HEK293 (cell line): ENCODE results near the gene LGI4.
A peak's percentile ranks its signal among the peaks of the same experiment; 100 is the strongest.

ENCODE experiments used
- CTCF ChIA-PET: fragments of 350-600 bp; formaldehyde crosslinking; extraction: SDS; loops from one replicate; lab custom pipeline; 2021; ENCODE audit warnings: antibody characterized with exemption; lab: Yijun Ruan, JAX
- POLR2A ChIA-PET: fragments of 300-600 bp; formaldehyde crosslinking; extraction: SDS; loops from one replicate; lab custom pipeline; 2020; ENCODE audit warnings: antibody characterized with exemption, inconsistent platforms; lab: Yijun Ruan, JAX
- H3K27ac ChIP-seq: fragments of 200-500 bp; sonication (Bioruptor generic); 2 replicates; pipeline ENCODE4 v1.5.1; 2014; ENCODE audit warnings: low read depth, low read length, control low read depth, inconsistent platforms; ENCODE audit errors: extremely low read depth
- H3K36me3 ChIP-seq, 2 experiments: fragments of 200-500 bp in 1 of 2; sonication (Bioruptor generic) in 1 of 2; 1 replicate in 1 of 2; 2 replicates in 1 of 2; pipeline ENCODE4 v1.5.1; 2014 to 2017; ENCODE audit warnings: inconsistent platforms in 2 of 2, low read length in 2 of 2; ENCODE audit not compliant: control insufficient read depth in 2 of 2, insufficient read depth in 1 of 2
- H3K4me1 ChIP-seq: fragments of 200-500 bp; sonication (Bioruptor generic); 2 replicates; pipeline ENCODE4 v1.5.1; 2014; ENCODE audit warnings: mild to moderate bottlenecking, low read length, inconsistent platforms; ENCODE audit not compliant: control insufficient read depth, insufficient read depth
- H3K4me3 ChIP-seq: 2 replicates; pipeline ENCODE4 v1.5.1; 2011; ENCODE audit warnings: low read depth, mild to moderate bottlenecking, control low read depth, low read length, moderate library complexity
- H3K9me3 ChIP-seq: fragments of 200-500 bp; sonication (Bioruptor generic); 2 replicates; pipeline ENCODE4 v1.5.1; 2014; ENCODE audit warnings: low read depth, low read length, inconsistent platforms; ENCODE audit not compliant: control insufficient read depth, insufficient read depth
- GLI2 ChIP-seq: fragments of 450-650 bp; formaldehyde crosslinking; IDR thresholded peaks from 2 replicates; pipeline ENCODE4; 2017; ENCODE audit warnings: missing biosample characterization, missing genetic modification characterization, low read depth, borderline replicate concordance
- GLIS2 ChIP-seq: fragments of 450-650 bp; formaldehyde crosslinking; IDR thresholded peaks from 2 replicates; pipeline ENCODE4 v1.5.1; 2016; ENCODE audit warnings: missing biosample characterization, missing genetic modification characterization
- KLF7 ChIP-seq: fragments of 450-650 bp; formaldehyde crosslinking; IDR thresholded peaks from 2 replicates; pipeline ENCODE4 v1.5.1; 2016; ENCODE audit warnings: missing biosample characterization, missing genetic modification characterization, borderline replicate concordance
- MEIS1 ChIP-seq: sonication (generic); formaldehyde crosslinking; IDR thresholded peaks from 2 replicates; pipeline ENCODE4 v1.8.1; 2022; ENCODE audit warnings: missing genetic modification reagents, mild to moderate bottlenecking, borderline replicate concordance
- RBAK ChIP-seq: fragments of 450-650 bp; formaldehyde crosslinking; IDR thresholded peaks from 2 replicates; pipeline ENCODE4 v1.5.1; 2016; ENCODE audit warnings: missing biosample characterization, missing genetic modification characterization
- SP2 ChIP-seq: fragments of 450-650 bp; formaldehyde crosslinking; IDR thresholded peaks from 2 replicates; pipeline ENCODE4 v1.5.1; 2016; ENCODE audit warnings: missing biosample characterization, missing genetic modification characterization
- WT1 ChIP-seq: fragments of 450-650 bp; formaldehyde crosslinking; IDR thresholded peaks from 2 replicates; pipeline ENCODE4 v1.5.1; 2016; ENCODE audit warnings: missing biosample characterization, missing genetic modification characterization
- YY2 ChIP-seq: fragments of 450-650 bp; formaldehyde crosslinking; IDR thresholded peaks from 2 replicates; pipeline ENCODE4 v1.5.1; 2016; ENCODE audit warnings: missing biosample characterization, missing genetic modification characterization
- ZBTB20 ChIP-seq: fragments of 450-650 bp; formaldehyde crosslinking; IDR thresholded peaks from 2 replicates; pipeline ENCODE4 v1.5.1; 2016; ENCODE audit warnings: missing biosample characterization, missing genetic modification characterization
- ZBTB8A ChIP-seq: fragments of 450-650 bp; formaldehyde crosslinking; IDR thresholded peaks from 2 replicates; pipeline ENCODE4 v1.5.1; 2016; ENCODE audit warnings: missing biosample characterization, missing genetic modification characterization
- ZFHX2 ChIP-seq: fragments of 450-650 bp; formaldehyde crosslinking; conservative IDR thresholded peaks from 2 replicates; pipeline ENCODE4 v1.5.1; 2016; ENCODE audit warnings: missing biosample characterization, missing genetic modification characterization
- ZFP69B ChIP-seq: fragments of 450-650 bp; formaldehyde crosslinking; IDR thresholded peaks from 2 replicates; pipeline ENCODE4 v1.5.1; 2016; ENCODE audit warnings: missing biosample characterization, missing genetic modification characterization
- ZNF132 ChIP-seq: fragments of 450-650 bp; formaldehyde crosslinking; IDR thresholded peaks from 2 replicates; pipeline ENCODE4 v1.5.1; 2017; ENCODE audit warnings: missing biosample characterization, missing genetic modification characterization, borderline replicate concordance
- ZNF169 ChIP-seq: fragments of 450-650 bp; formaldehyde crosslinking; IDR thresholded peaks from 2 replicates; pipeline ENCODE4 v1.5.1; 2016; ENCODE audit warnings: missing biosample characterization, missing genetic modification characterization
- ZNF354C ChIP-seq: fragments of 450-650 bp; formaldehyde crosslinking; IDR thresholded peaks from 2 replicates; pipeline ENCODE4 v1.5.1; 2016; ENCODE audit warnings: missing biosample characterization, missing genetic modification characterization, low read depth, borderline replicate concordance
- ZNF433 ChIP-seq: fragments of 450-650 bp; formaldehyde crosslinking; IDR thresholded peaks from 2 replicates; pipeline ENCODE4 v1.5.1; 2016; ENCODE audit warnings: missing biosample characterization, missing genetic modification characterization, low read depth
- ZNF473 ChIP-seq: fragments of 450-650 bp; formaldehyde crosslinking; IDR thresholded peaks from 2 replicates; pipeline ENCODE4 v1.5.1; 2017; ENCODE audit warnings: missing biosample characterization, missing genetic modification characterization
- ZNF558 ChIP-seq: fragments of 450-650 bp; formaldehyde crosslinking; IDR thresholded peaks from 2 replicates; pipeline ENCODE4 v1.5.1; 2016; ENCODE audit warnings: missing biosample characterization, missing genetic modification characterization
- ZNF596 ChIP-seq: fragments of 450-650 bp; IDR thresholded peaks from 2 replicates; pipeline ENCODE4 v1.5.0; 2018; ENCODE audit warnings: missing biosample characterization, mild to moderate bottlenecking, missing genetic modification characterization, moderate library complexity
- ZNF600 ChIP-seq: fragments of 450-650 bp; formaldehyde crosslinking; IDR thresholded peaks from 2 replicates; pipeline ENCODE4 v1.5.1; 2016; ENCODE audit warnings: missing biosample characterization, missing genetic modification characterization
- ZNF664 ChIP-seq: fragments of 450-650 bp; formaldehyde crosslinking; IDR thresholded peaks from 2 replicates; pipeline ENCODE4 v1.5.1; 2016; ENCODE audit warnings: missing biosample characterization, missing genetic modification characterization
- ZNF785 ChIP-seq: fragments of 450-650 bp; formaldehyde crosslinking; IDR thresholded peaks from 2 replicates; pipeline ENCODE4 v1.5.1; 2016; ENCODE audit warnings: missing biosample characterization, missing genetic modification characterization
- ZNF792 ChIP-seq: fragments of 450-650 bp; formaldehyde crosslinking; IDR thresholded peaks from 2 replicates; pipeline ENCODE4 v1.5.1; 2016; ENCODE audit warnings: missing biosample characterization, missing genetic modification characterization
- TF ChIP-seq, protein P1 (sequence below): fragments of 450-650 bp; formaldehyde crosslinking; IDR thresholded peaks from 2 replicates; pipeline ENCODE4 v1.5.1; 2016; ENCODE audit warnings: missing biosample characterization, missing genetic modification characterization
- TF ChIP-seq, protein P2 (sequence below): fragments of 450-650 bp; IDR thresholded peaks from 2 replicates; pipeline ENCODE4 v1.5.1; 2018; ENCODE audit warnings: missing biosample characterization, mild to moderate bottlenecking, missing genetic modification characterization
- TF ChIP-seq, protein P3 (sequence below): fragments of 450-650 bp; formaldehyde crosslinking; IDR thresholded peaks from 2 replicates; pipeline ENCODE4; 2016; ENCODE audit warnings: missing biosample characterization, missing genetic modification characterization

LGI4 gene

DNA sequence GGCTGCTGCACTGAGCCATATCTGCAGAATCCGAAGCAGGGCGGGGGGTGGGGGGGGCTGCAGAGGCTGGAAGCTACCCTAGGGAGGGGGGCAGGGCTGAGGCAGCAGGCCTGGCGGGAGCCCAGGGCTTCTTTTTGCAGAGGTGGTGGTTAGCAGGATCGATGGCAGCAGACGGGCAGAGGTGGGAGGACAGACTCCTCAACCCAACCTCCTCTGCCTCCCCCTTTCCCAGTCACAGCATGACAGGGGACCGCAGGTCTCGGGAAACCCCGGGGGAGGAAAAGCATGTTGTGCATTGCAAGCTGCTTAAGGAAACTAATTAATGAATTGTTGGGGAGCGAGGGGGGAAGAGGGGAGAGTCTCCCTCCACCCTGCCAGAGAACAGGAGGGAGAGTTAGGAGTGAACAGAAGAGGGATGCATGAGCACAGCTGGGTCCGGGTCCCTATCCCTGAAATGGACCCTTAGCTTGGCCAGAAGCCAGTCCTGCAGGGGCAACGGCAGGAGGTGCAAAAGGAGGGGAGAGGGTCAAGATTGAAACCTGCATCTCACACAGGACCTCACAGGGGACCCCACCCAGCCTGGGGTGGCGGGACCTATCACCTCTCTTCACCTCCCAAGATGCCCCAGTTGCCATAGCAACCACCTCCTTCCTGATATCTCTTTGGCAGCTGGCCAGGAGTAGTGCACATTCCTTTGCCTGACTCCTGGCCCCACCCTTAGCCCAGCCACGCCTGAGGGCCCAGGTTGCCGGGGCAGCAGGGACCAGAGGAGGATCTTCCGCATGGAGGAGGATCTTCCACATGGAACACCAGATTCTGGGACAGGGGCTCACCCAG, 10.0 kb upstream of the LGI4 start (continued):
- peak; percentile 86 for TF ChIP-seq WT1 (tag by site-specific recombination)
- peak; percentile 63 for TF ChIP-seq SP2
- TF ChIP-seq ZNF354C, result no peak
- TF ChIP-seq, protein P1, sequence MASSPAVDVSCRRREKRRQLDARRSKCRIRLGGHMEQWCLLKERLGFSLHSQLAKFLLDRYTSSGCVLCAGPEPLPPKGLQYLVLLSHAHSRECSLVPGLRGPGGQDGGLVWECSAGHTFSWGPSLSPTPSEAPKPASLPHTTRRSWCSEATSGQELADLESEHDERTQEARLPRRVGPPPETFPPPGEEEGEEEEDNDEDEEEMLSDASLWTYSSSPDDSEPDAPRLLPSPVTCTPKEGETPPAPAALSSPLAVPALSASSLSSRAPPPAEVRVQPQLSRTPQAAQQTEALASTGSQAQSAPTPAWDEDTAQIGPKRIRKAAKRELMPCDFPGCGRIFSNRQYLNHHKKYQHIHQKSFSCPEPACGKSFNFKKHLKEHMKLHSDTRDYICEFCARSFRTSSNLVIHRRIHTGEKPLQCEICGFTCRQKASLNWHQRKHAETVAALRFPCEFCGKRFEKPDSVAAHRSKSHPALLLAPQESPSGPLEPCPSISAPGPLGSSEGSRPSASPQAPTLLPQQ (tag by site-specific recombination), result peak; percentile 91
- no peak for TF ChIP-seq GLI2
- no peak for TF ChIP-seq ZNF558
- no peak for TF ChIP-seq ZNF132 (tag by site-specific recombination)
- TF ChIP-seq ZNF600, result peak; percentile 30; the same call in 1 of the 2 replicates
- TF ChIP-seq GLIS2 (tag by site-specific recombination), result peak; percentile 97
- no peak for TF ChIP-seq ZNF792 (tag by site-specific recombination)
- TF ChIP-seq YY2 (tag by site-specific recombination), result no peak
- peak; percentile 32 for TF ChIP-seq ZBTB20 (tag by site-specific recombination)
- TF ChIP-seq ZNF169 (tag by site-specific recombination), result no peak
- TF ChIP-seq ZNF596, result no peak
- no peak for TF ChIP-seq ZNF473 (tag by site-specific recombination)
- TF ChIP-seq RBAK, result no peak

DNA sequence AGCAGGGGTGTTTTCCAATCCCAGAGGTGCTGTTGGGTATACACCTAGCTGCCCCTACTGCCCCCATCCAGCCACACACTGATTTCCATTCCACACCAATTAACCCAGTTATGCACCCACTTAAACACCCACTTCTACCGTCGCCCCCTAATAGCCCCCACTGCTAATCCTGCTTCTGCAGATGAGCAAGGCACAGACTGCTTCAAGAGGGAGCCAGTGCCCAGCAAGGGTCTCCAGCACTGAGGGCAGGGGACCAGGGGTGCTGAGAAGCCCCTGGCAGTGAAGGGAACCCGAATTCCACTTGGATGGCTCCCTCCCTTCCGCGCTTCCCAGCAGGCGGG, 9.4 kb upstream of the LGI4 start:
- CTCF ChIA-PET, result interaction anchor here (0.6 to 4.7 kb wide), 14 partner anchors 9 to 592 kb away, joined by 3 to 82 read pairs (median 4); partner anchors contain the start of genes FXYD3, FXYD5 and LGI4
- Histone ChIP-seq H3K4me1 (peaks cover 32% of the 10 kb centered on the region), H3K36me3 (no peaks in the 10 kb centered on the region; a peak in 1 of 3 replicates), H3K27ac (no peak overlapping the region), H3K9me3 (no peaks in the 10 kb centered on the region), H3K4me3 (no peak overlapping the region)
- POLR2A ChIA-PET, result interaction anchor here (0.7 to 2.0 kb wide), 4 partner anchors 9 to 124 kb away, joined by 3 to 8 read pairs (median 6); partner anchors contain the start of genes FXYD5, LGI4 and USF2
- TF ChIP-seq ZFP69B (tag by site-specific recombination) (no peak), ZNF433 (tag by site-specific recombination) (no peak), ZBTB8A (tag by site-specific recombination) (no peak), KLF7 (no peak), ZNF785 (tag by site-specific recombination) (no peak), GLIS2 (tag by site-specific recombination) (peak; percentile 37; the same call in 1 of the 2 replicates), ZNF169 (tag by site-specific recombination) (no peak), MEIS1 (CRISPR knock-in tag) (no peak), ZFHX2 (tag by site-specific recombination) (peak; percentile 88), ZNF664 (tag by site-specific recombination) (no peak), ZNF600 (no peak; the same call in 1 of the 2 replicates)
- TF ChIP-seq, protein P2, sequence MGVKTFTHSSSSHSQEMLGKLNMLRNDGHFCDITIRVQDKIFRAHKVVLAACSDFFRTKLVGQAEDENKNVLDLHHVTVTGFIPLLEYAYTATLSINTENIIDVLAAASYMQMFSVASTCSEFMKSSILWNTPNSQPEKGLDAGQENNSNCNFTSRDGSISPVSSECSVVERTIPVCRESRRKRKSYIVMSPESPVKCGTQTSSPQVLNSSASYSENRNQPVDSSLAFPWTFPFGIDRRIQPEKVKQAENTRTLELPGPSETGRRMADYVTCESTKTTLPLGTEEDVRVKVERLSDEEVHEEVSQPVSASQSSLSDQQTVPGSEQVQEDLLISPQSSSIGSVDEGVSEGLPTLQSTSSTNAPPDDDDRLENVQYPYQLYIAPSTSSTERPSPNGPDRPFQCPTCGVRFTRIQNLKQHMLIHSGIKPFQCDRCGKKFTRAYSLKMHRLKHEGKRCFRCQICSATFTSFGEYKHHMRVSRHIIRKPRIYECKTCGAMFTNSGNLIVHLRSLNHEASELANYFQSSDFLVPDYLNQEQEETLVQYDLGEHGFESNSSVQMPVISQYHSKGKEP (tag by site-specific recombination), result no peak
- TF ChIP-seq, protein P3, sequence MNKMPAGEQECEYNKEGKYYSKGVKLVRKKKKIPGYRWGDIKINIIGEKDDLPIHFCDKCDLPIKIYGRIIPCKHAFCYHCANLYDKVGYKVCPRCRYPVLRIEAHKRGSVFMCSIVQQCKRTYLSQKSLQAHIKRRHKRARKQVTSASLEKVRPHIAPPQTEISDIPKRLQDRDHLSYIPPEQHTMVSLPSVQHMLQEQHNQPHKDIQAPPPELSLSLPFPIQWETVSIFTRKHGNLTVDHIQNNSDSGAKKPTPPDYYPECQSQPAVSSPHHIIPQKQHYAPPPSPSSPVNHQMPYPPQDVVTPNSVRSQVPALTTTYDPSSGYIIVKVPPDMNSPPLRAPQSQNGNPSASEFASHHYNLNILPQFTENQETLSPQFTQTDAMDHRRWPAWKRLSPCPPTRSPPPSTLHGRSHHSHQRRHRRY (tag by site-specific recombination), result 0 out of 2 replicates have a peak, but pooled peaks have one; percentile 6
- TF ChIP-seq, all 188 proteins: peak for 3
